DND-41 (cell line): ENCODE results near the gene ALOX5.
"Not testable (repeated sequence)": the region's sequence is repeated elsewhere in the genome, so short reads cannot be mapped to it uniquely, and the experiment has no call there.

Experiments
- ATAC-seq: fragments of 200-7000 bp; cut with Tn5 transposase; 3 replicates; pipeline ENCODE4 v1.9.1; 2021; ENCODE audit warnings: low read depth; ENCODE audit not compliant: insufficient read depth
- DNase-seq: peaks from one replicate; pipeline ENCODE4 v3.0.0-alpha.2; 2020
- H2AFZ ChIP-seq: 2 replicates; pipeline ENCODE4 v1.6.0; 2012; ENCODE audit warnings: low read depth, low read length
- H3K27ac ChIP-seq: 2 replicates; pipeline ENCODE4 v1.5.1; 2012; ENCODE audit warnings: low read length, inconsistent platforms
- H3K27me3 ChIP-seq: fragments of 200-600 bp; sonication (generic); 2 replicates; pipeline ENCODE4 v1.6.0; 2012; ENCODE audit warnings: low read length, mild to moderate bottlenecking, inconsistent platforms; ENCODE audit not compliant: insufficient read depth, poor library complexity
- H3K36me3 ChIP-seq: 2 replicates; pipeline ENCODE4 v1.5.1; 2012; ENCODE audit warnings: low read length, inconsistent platforms; ENCODE audit not compliant: insufficient read depth
- H3K4me1 ChIP-seq: 2 replicates; pipeline ENCODE4 v1.5.1; 2012; ENCODE audit warnings: mild to moderate bottlenecking, low read length; ENCODE audit not compliant: insufficient read depth
- H3K4me2 ChIP-seq: 2 replicates; pipeline ENCODE4 v1.6.0; 2012; ENCODE audit warnings: mild to moderate bottlenecking, moderate library complexity, low read length, inconsistent platforms; ENCODE audit not compliant: insufficient read depth
- H3K4me3 ChIP-seq, 2 experiments: fragments of 200-600 bp in 1 of 2; shearing (Covaris generic) in 1 of 2; 2 replicates each; pipeline ENCODE4 v1.5.1; 2012 to 2016; ENCODE audit warnings: inconsistent platforms in 2 of 2, low read length in 2 of 2, mild to moderate bottlenecking in 2 of 2, low read depth in 1 of 2, moderate library complexity in 1 of 2
- H3K79me2 ChIP-seq: 2 replicates; pipeline ENCODE4 v1.6.0; 2012; ENCODE audit warnings: low read length, inconsistent platforms; ENCODE audit not compliant: insufficient read depth
- H3K9ac ChIP-seq: 2 replicates; pipeline ENCODE4 v1.6.0; 2012; ENCODE audit warnings: low read depth, mild to moderate bottlenecking, inconsistent platforms, low read length, moderate library complexity
- H3K9me3 ChIP-seq: 2 replicates; pipeline ENCODE4 v1.5.1; 2012; ENCODE audit warnings: low read length, moderate library complexity, mild to moderate bottlenecking, inconsistent platforms; ENCODE audit not compliant: insufficient read depth, severe bottlenecking
- H4K20me1 ChIP-seq: 2 replicates; pipeline ENCODE4 v1.6.0; 2012; ENCODE audit warnings: low read length; ENCODE audit not compliant: insufficient read depth
- EZH2 ChIP-seq: IDR thresholded peaks from 3 replicates; pipeline ENCODE4 v1.6.1; 2012; ENCODE audit warnings: borderline replicate concordance, low read depth, mild to moderate bottlenecking, moderate library complexity, low read length, inconsistent platforms; ENCODE audit not compliant: severe bottlenecking
- TF ChIP-seq, protein P1 (sequence below): IDR thresholded peaks from 2 replicates; pipeline ENCODE4 v1.5.1; 2012; ENCODE audit warnings: borderline replicate concordance, low read length, moderate library complexity, mild to moderate bottlenecking; ENCODE audit not compliant: poor library complexity, severe bottlenecking; ENCODE audit errors: extremely low read depth

Gene ALOX5

DNA sequence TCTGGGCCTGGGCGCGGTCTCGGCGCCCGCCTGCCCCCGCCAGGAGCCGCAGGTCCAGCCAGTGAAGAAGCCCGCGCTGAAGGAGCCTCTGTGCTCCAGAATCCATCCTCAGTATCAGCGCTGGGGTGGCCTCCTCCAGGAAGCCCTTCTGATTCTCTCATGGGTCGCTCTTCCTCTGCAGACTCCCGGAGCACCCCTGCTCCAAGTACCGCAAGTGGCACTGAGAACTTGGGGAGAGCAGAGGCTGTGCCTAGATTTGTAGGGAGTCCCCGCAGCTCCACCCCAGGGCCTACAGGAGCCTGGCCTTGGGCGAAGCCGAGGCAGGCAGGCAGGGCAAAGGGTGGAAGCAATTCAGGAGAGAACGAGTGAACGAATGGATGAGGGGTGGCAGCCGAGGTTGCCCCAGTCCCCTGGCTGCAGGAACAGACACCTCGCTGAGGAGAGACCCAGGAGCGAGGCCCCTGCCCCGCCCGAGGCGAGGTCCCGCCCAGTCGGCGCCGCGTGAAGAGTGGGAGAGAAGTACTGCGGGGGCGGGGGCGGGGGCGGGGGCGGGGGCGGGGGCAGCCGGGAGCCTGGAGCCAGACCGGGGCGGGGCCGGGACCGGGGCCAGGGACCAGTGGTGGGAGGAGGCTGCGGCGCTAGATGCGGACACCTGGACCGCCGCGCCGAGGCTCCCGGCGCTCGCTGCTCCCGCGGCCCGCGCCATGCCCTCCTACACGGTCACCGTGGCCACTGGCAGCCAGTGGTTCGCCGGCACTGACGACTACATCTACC, at the start of gene ALOX5:
ALOX5 (plus strand) TSS at position 641 of the 774 bp plus-strand sequence; CDS start at position 705, 64 bp downstream.
- H3K79me2 ChIP-seq: no peaks in the 10 kb centered on the region
- TF ChIP-seq, protein P1, sequence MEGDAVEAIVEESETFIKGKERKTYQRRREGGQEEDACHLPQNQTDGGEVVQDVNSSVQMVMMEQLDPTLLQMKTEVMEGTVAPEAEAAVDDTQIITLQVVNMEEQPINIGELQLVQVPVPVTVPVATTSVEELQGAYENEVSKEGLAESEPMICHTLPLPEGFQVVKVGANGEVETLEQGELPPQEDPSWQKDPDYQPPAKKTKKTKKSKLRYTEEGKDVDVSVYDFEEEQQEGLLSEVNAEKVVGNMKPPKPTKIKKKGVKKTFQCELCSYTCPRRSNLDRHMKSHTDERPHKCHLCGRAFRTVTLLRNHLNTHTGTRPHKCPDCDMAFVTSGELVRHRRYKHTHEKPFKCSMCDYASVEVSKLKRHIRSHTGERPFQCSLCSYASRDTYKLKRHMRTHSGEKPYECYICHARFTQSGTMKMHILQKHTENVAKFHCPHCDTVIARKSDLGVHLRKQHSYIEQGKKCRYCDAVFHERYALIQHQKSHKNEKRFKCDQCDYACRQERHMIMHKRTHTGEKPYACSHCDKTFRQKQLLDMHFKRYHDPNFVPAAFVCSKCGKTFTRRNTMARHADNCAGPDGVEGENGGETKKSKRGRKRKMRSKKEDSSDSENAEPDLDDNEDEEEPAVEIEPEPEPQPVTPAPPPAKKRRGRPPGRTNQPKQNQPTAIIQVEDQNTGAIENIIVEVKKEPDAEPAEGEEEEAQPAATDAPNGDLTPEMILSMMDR: no peak
- no peak for TF ChIP-seq EZH2
- H3K4me3 ChIP-seq: no peak within 1 kb of the TSS
- no peak within 1 kb of the TSS for H2AFZ ChIP-seq
- H3K4me2 ChIP-seq: no peak within 1 kb of the TSS
- H4K20me1 ChIP-seq: no peaks in the 10 kb centered on the region
- no peaks in the 10 kb centered on the region for H3K9me3 ChIP-seq
- H3K27ac ChIP-seq: no peak within 1 kb of the TSS
- ATAC-seq (no peak), DNase-seq (no peak)
- no peaks in the 10 kb centered on the region for H3K4me1 ChIP-seq
- no peak within 1 kb of the TSS for H3K9ac ChIP-seq
- H3K36me3 ChIP-seq: no peaks in the 10 kb centered on the region
- H3K27me3 ChIP-seq: no peaks in the 10 kb centered on the region

DNA sequence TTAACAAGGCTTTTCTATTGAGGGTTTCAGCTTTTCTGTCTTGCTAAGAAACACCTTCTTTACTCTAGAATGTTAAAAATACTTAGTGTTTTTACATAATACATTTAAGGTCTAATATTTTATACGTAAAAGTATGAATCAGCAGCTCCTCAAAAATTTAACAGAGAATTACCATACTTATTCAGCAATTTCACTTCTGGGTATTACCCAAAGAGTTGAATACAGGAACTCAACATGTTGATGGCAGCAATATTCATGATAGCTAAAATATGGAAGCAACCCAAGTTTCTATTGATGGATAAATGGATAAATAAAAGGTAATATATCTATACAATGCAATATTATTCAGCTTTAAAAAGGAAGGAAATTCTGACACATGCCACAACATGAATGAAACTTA, 48.9 kb upstream of the ALOX5 start:
- Histone ChIP-seq H3K4me1 (no peaks in the 10 kb centered on the region), H3K9me3 (no peaks in the 10 kb centered on the region), H3K4me3 (no peak overlapping the region), H3K9ac (no peak overlapping the region), H3K79me2 (no peaks in the 10 kb centered on the region), H3K4me2 (no peak overlapping the region), H3K27me3 (no peaks in the 10 kb centered on the region), H3K36me3 (no peaks in the 10 kb centered on the region), H4K20me1 (no peaks in the 10 kb centered on the region), H3K27ac (no peak overlapping the region), H2AFZ (no peak overlapping the region)
- ATAC-seq (no peak), DNase-seq (no peak)
- TF ChIP-seq, protein P1: no peak
- no peak for TF ChIP-seq EZH2

DNA sequence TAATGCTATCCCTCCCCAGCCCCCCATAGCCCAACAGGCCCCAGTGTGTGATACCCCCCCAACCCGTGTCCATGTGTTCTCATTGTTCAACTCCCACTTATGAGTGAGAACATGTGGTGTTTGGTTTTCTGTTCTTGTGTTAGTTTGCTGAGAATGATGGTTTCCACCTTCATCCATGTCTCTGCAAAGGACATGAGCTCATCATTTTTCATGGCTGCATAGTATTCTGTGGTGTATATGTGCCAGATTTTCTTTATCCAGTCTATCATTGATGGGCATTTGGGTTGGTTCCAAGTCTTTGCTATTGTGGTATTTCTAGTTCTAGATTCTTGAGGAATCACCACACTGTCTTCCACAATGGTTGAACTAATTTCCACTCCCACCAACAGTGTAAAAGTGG, 47.2 kb upstream of the ALOX5 start:
- ATAC-seq, H3K79me2 ChIP-seq, H3K27ac ChIP-seq, H4K20me1 ChIP-seq, H3K36me3 ChIP-seq, H3K27me3 ChIP-seq, DNase-seq, H3K4me3 ChIP-seq, H3K9me3 ChIP-seq, H3K9ac ChIP-seq, H3K4me1 ChIP-seq, H2AFZ ChIP-seq, H3K4me2 ChIP-seq: not testable (repeated sequence)

DNA sequence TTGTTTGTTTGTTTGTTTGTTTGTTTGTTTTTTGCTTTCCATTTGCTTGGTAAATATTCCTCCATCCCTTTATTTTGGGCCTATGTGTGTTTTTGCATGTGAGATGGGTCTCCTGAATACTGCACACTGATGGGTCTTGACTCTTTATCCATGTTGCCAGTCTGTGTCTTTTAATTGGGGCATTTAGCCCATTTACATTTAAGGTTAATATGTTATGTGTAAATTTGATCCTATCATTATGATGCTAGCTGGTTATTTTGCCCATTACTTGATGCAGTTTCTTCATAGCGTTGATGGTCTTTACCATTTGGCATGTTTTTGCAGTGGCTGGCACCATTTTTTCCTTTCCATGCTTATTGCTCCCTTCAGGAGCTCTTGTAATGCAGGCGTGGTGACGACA, 42.2 kb upstream of the ALOX5 start:
- not testable (repeated sequence) for H2AFZ ChIP-seq, H3K4me2 ChIP-seq, H3K9me3 ChIP-seq, H3K79me2 ChIP-seq, H3K4me3 ChIP-seq, H3K27me3 ChIP-seq, H3K9ac ChIP-seq, H4K20me1 ChIP-seq, ATAC-seq, H3K36me3 ChIP-seq, H3K27ac ChIP-seq, DNase-seq, H3K4me1 ChIP-seq
